Vein endothelial cell (primary cell): ENCODE data around the gene PRAMEF9. TPM values are rescaled to one million over a fixed set of nuclear protein-coding genes. Genes with fewer than 3 reads are reported as not detected.

Experiments
- total RNA-seq: library from RNA; depleted of rRNA; stranded (reverse); fragments of >200 nt; gene quantifications from 2 replicates; pipeline ENCODE4 v1.2.3, GENCODE V29; 2012

The PRAMEF9 gene
- total RNA-seq: not detected in 2 replicates

DNA sequence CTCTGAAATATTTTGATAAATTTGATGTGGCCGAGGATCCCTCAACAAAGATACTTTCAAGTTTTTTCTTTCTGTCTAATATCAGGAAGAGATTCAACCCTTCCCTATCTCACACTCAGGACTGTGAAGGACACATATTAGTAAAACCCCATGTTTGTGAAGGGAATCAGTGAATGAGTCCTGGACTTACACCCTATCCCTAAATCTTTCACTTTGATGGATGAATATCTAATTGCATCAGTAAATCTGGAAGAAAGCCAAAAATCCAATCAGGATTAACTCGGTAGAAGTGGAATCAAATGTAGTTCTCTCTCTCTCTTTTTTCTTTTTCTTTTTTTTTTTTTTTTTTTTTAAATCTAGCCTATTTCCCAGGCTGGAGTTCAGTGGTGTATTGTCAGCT lies at the start of gene PRAMEF9:
PRAMEF9 (plus strand) TSS at position 301 of the 400 bp plus-strand sequence. CDS start 3,433 bp downstream, outside the sequence.

DNA sequence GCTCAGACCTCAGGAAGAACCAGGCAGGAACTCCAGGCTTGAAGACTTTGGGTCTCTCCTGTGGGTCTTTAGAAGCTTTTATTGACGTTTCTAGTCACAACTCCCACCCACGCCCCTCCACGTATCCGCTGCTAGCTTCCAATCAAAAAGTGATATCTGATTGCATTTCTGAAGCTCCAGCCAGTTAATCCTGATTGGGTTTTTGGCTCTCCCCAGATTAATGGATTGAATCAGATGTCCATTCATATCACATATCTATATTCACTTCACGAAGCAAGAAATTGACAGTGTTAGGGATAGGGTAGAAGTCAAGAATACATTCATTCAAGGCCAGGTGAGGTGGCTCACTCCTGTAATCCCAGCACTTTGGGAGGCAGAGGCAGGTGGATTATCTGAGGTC lies 15.7 kb upstream of the PRAMEF9 start, which contains the start of gene PRAMEF26:
PRAMEF26 (minus strand) TSS at position 101 of the 400 bp plus-strand sequence. CDS start 2,914 bp downstream, outside the sequence.

DNA sequence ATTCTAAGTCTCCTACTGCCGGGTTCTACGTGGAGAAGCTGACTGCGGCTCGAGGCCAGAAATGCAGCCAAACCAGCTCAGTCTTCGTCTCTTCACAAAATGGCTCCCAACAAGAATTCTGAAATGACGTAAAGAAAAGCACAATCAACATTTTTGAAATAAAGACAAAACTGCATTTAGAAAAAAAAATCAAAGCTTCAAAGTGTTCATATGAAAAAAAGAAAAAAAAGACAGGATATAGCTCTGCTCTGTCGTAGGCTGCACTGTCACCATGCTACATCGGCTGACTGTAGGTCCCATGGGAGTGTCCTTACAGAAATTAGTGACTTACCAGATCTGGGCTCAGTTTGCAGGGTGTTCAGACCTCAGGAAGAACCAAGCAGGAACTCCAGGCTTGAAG lies 6.1 kb upstream of the PRAMEF9 start, which contains the start of gene HNRNPCL4:
HNRNPCL4 (minus strand) TSS at position 101 of the 400 bp plus-strand sequence. CDS start 164 bp downstream, outside the sequence.

DNA sequence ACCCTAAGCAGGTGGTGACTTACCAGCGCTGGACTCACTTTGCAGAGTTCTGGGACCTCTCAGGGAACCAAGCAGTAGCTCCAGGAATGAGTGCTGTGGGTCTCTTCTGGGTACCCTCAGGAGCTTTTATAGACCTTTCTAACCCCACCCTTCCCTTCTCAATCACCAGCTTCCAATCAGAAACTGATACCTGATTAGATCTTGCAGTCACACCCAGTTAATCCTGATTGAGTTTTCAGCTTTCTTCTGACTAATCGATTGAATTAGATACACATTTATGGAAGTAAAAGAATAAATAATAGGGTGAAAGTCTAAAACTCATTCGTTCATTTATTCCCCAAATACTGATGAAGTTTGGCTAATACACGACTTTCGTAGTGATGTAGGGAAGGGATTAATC lies 29.7 kb downstream of the PRAMEF9 start, which contains the start of gene PRAMEF13:
PRAMEF13 (minus strand) TSS at position 101 of the 400 bp plus-strand sequence. CDS start 1,820 bp downstream, outside the sequence.

DNA sequence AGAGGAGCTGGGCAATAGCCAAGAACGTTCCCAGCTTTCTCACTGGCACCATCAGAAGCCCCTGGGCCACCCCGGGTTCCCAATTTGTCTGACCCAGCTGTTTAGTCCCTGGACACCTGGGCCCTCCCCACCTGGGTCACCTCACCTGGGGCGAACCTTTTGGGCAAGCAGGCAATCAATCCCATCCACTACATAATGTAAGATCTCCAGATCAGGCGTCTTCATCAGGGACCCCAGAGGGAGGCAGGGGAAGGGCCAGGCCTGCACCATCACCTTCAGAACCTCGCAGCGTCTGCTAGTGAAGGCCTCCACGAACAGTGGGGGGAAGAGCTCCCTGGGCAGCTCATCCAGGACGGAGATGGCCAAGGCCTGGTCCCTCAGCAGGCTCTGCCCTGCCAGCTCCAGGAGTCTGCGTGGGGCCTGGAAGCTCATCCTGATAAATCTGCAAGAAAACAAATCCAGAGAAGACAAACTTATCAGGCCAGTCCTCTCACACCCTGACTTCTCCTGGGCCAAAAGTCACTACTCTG lies 54.1 kb downstream of the PRAMEF9 start, which contains the start of gene PRAMEF18:
PRAMEF18 (minus strand) TSS at position 480 of the 530 bp plus-strand sequence; CDS start at position 432, 48 bp downstream.

Other genes with a start within 250 kb of the PRAMEF9 start
- gene PRAMEF6, start 224.3 kb upstream of the PRAMEF9 start, total RNA-seq: not detected in 2 replicates
- not detected in 2 replicates for gene PRAMEF27, start 115.3 kb upstream of the PRAMEF9 start, total RNA-seq
- gene HNRNPCL3, start 111.1 kb upstream of the PRAMEF9 start, total RNA-seq: not detected in 2 replicates
- gene PRAMEF25, start 101.1 kb upstream of the PRAMEF9 start, total RNA-seq: not detected in 2 replicates
- gene HNRNPCL2, start 55.0 kb upstream of the PRAMEF9 start, total RNA-seq: not detected in 2 replicates
- not detected in 2 replicates for gene PRAMEF26, start 15.8 kb upstream of the PRAMEF9 start, total RNA-seq
- not detected in 2 replicates for gene HNRNPCL4, start 6.2 kb upstream of the PRAMEF9 start, total RNA-seq
- not detected in 2 replicates for gene PRAMEF13, start 29.6 kb downstream of the PRAMEF9 start, total RNA-seq
- gene PRAMEF18, start 54.3 kb downstream of the PRAMEF9 start, total RNA-seq: not detected in 2 replicates
- gene PRAMEF5, start 82.3 kb downstream of the PRAMEF9 start, total RNA-seq: not detected in 2 replicates
- gene PRAMEF8, start 113.3 kb downstream of the PRAMEF9 start, total RNA-seq: not detected in 2 replicates
- not detected in 2 replicates for gene PRAMEF33, start 131.7 kb downstream of the PRAMEF9 start, total RNA-seq
- not detected in 2 replicates for gene PRAMEF15, start 143.7 kb downstream of the PRAMEF9 start, total RNA-seq
- gene PRAMEF14, start 175.3 kb downstream of the PRAMEF9 start, total RNA-seq: not detected in 2 replicates
- not detected in 2 replicates for gene PRAMEF19, start 200.1 kb downstream of the PRAMEF9 start, total RNA-seq
- not detected in 2 replicates for gene PRAMEF17, start 217.8 kb downstream of the PRAMEF9 start, total RNA-seq
- not detected in 2 replicates for gene PRAMEF20, start 238.6 kb downstream of the PRAMEF9 start, total RNA-seq